HTERT RPE-1 (cell line): ENCODE results near the gene SPDYE6.
"Not testable (repeated sequence)": the region's sequence is repeated elsewhere in the genome, so short reads cannot be mapped to it uniquely, and the experiment has no call there.

ENCODE experiments used
- in situ Hi-C: fragments of 300-500 bp; cut with MboI; formaldehyde crosslinking; loops from 4 replicates; pipeline ENCODE4 v1.14.3; 2020; ENCODE audit warnings: low sequenced_read_pairs

SPDYE6 gene

DNA sequence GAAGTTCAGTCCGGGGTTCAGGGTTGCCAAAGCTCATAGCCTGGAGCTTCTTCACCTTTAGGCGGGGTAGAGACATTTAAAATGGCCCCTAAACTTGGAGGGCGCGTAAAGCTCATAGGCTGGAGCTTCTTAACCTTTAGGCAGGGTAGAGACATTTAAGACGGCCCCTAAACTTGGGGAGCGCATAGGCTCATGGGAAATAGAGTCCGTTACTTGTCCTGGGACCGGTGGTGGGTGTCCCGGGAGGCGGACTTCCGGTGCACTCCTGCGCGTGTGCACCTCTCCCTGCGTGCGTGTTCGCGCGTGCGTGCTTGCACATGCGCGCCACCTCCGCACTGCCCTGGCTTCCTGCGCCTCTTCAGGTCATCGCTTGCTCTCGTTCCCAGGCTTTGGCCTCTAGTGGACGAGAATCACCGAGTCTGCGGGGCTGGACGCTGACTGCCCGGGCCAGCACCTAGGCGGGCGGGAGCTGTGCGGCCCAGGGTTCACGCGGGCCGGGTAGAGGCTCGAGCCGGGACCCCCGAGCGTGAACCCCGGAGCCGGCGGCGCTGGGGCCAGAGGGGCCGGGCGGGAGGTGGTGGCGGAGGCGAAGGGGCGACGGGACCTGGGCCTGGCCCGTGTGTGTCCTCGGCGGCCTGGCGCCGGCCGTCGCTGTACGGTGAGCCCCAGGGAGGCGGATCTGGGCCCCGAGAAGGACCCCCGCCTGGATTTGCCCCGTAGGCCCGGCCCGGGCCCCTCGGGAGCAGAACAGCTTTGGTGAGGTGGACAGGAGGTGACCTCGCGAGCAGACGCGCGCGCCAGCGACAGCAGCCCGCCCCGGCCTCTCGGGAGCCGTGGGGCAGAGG, 7.5 kb upstream of the SPDYE6 start:
- in situ Hi-C loops, result not testable (repeated sequence)

DNA sequence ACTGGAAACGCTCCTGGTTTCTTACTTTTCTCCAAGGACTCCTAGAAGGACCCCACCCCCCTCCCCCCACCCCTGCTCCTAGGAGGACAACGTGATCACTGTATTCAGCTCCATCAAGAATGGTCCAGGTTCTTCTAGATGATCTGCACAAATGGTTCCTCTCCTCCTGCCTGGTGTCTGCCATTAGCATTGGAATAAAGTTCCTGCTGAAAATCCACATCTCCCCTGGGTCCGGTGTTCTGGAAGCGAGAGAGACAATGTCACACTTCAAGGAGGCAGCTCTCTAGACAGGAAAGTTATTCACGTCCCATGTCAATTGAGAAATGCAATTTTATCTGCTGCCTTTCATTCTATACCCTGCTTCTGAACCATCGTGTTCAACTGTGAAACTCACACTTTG, 9.3 kb downstream of the SPDYE6 start:
- in situ Hi-C loops, result not testable (repeated sequence)

DNA sequence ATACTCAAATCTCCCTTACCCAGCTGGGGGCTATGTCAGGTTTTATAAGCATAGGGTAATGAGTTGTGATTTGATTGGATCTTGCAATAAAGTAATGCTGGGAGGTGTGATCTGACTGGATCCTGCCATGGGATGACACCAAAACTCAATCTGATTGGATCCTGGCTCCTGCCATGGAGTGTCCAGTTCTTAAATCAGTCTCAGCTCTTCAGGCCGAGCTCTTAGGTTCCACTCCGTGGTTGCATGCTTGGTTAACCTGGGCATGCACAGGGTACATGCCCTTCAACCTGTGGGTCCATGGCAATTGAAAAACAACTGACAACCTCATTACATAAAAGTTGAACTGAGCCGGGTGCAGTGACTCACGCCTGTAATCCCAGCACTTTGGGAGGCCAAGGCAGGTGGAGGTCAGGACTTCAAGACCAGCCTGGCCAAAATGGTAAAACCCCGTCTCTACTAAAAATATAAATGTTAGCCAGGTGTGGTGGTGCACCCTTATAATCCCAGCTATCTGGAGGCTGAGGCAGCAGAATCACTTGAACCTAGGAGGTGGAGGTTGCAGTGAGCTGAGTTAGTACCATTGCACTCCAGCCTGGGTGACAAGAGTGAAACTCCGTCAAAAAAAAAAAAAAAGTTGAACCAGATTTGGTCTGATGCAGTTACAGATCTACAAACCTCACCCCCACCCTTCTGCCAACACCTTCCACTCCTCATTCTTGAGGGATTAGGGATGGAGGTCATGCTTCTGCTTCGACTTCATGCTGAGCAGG, 15.5 kb downstream of the SPDYE6 start:
- in situ Hi-C loops, result not testable (repeated sequence)

DNA sequence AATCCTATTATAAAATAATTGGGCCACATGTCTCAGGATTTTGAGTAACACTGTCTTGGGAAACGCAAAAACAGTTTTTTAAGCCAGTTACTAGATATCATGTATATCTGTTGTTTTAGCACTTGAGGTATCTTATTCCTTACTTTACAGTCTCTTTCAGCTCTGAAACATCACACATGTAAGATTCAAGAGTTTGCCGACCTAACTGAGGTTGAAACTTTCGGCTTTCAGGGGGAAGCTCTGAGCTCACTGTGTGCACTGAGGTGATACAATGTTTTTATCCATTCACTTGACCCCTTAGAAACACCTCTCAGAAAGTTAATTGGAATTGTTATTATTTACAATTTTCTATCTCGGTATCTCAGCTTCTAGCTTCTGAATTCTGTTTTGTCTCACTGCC, 18.8 kb downstream of the SPDYE6 start:
- in situ Hi-C loops, result not testable (repeated sequence)

DNA sequence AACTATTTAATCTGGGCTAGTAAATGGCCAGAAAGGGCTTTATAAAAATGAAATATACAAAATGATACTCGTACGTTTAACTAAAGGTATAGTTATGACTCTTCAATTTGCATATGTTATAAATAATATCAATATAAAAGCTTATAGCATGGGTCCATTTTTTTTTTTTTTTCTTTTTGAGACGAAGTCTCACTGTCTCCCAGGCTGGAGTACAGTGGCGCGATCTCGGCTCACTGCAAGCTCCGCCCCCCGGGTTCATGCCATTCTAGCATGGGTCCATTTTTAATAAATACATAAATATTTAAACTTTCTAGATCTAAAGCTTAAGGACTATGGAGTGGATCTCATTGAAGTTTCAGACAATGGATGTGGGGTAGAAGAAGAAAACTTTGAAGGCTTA, 19.2 kb downstream of the SPDYE6 start:
- in situ Hi-C loops, result not testable (repeated sequence)

DNA sequence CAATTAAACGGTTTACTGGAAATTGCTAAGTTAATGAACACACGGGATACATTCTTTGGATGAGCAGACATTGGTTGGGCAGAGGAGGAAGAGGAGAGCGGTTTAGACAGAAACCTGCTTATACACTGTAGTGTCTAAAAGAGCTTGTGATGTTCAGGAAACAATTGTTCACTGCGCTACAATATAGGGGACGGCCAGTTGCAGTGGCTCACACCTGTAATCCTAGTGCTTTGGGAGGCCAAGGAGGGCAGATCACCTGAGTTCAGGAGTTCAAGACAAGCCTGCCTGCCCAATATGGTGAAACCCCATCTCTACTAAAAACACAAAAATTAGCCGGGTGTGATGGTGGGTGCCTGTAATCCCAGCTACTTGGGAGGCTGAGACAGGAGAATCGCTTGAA, 20.7 kb downstream of the SPDYE6 start:
- in situ Hi-C loops, result not testable (repeated sequence)

DNA sequence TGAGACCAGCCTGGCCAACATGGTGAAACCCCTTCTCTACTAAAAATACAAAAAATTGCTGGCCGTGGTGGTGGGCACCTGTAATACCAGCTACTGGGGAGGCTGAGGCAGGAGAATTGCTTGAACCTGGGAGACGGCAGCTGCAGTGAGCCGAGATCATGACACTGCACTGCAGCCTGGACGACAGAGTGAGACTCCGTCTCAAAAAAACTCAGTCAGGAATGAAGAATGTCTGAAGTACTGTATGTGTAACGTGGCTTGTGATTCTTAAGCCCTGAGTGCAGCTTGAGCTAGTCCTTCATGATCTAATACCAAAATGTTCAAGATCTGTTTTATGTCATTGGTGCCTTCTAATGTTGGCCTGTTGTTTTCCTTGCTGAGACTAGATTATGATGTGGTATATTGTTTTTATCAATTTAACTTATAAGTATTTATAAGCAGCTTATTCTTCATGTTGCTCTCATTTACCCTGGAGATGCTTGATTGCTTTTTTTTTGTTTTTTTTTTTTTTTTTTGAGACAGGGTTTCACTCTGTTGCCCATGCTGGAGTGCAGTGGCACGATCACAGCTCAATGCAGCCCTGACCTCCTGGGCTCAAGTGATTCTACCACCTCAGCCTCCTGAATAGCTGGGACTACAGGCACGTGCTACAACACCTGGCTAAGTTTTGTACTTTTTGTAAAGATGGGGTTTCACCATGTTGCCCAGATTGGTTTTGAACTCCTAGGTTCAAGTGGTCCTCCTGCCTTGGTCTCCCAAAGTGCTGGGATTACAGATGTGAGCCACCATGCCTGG, 25.4 kb downstream of the SPDYE6 start:
- in situ Hi-C loops, result not testable (repeated sequence)

DNA sequence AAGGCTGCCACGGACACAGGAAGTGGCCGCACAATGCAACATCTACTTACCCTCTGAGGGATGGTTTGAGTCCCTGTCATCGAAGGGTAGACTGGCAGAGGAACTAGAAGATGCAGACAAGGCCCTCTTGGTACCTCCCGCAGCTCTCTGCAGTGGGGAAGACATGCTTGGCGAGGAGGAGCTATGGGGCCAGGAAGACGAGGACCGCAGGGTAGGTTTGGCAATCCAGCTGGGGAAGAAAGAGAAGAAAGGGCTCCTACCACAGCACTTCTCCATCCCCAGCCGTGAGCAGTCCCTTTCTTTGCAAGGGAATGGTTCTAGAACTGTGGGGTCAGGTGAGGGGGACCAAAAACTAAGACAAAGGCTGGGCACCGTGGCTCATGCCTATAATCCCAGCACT, 26.9 kb downstream of the SPDYE6 start:
- in situ Hi-C loops, result not testable (repeated sequence)

DNA sequence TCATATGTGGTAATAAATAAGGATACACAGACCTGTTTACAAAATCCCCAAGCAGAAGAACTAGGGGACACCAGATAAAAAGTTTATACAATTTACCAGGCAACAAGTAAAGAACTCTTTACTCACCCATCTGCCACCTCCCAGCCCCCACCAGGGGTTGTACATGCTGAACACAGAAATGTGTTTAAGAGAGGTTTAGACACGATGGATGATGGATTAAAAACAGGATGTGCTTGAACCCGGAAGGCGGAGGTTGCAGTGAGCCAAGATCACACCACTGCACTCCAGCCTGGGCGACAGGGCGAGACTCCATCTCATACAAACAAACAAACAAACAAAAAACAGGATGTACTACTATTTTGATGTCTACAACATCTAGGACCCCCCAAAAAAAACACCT, 27.4 kb downstream of the SPDYE6 start:
- in situ Hi-C loops, result not testable (repeated sequence)

DNA sequence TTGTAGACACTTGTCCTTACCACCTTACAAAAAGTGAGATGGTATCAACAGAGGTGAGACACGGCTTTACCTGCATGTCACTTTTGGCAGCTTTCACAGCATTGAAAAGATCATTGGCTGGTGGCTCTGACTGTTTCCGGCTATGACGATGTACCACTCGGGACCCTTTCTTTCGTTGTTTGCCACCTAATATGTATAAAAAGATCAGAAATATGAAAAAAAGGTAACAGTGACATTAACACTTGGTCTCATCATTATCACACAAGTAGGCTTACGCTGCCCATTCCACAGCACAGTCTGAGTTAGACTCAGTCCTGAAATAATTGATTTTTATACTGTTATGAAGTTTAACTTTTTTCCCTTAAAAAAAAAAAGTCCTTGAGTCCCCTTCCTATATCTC, 29.1 kb downstream of the SPDYE6 start:
- in situ Hi-C loops, result not testable (repeated sequence)

DNA sequence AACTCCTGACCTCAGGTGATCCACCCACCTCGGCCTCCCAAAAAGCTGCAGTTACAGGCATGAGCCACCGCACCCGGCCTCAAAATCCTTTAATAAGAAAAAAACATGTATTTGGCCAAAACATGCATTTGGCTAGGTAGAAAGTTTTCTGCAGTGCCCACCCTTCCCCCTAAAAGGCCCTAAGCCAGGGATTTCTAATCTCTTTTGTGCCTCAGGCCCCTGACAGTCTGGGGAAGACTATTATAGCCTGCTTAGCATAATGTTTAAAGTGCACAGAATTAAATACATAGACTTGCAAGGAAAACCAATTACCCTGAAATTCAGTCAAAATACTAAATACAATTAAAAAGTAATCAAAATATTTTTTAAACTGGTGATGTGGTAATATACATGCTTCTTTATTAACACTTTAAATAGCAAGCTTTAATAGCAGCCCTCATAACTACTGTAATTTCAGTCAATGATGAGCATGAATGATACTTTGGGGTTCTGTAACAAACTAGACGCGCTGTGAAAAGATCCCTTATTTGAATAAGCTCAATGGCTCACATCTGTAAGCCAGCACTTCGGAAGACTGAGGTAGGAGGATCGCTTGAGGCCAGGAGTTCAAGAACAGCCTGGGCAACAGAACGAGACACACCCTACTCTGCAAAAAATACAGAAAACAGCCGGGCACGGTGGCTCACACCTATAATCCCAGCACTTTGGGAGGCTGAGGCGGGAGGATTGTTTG, 29.9 kb downstream of the SPDYE6 start:
- in situ Hi-C loops, result no loop called here

DNA sequence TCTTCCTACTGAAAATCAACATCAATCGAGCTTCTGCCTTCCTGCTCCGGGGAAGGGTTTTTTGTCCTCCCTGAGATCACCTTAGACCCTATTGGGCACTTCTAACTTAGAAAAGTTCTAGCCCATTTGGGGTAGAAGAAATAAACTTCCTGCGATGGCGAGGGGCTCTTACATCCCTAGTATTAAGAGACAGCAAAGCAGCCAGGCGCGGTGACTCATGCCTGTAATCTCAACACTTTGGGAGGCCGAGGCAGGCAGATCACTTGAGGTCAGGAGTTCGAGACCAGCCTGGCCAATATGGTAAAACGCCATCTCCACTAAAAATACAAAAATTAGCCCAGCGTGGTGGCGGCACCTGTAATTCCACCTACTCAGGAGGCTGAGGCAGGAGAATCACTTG, 31.1 kb downstream of the SPDYE6 start:
- in situ Hi-C loops, result not testable (repeated sequence)

DNA sequence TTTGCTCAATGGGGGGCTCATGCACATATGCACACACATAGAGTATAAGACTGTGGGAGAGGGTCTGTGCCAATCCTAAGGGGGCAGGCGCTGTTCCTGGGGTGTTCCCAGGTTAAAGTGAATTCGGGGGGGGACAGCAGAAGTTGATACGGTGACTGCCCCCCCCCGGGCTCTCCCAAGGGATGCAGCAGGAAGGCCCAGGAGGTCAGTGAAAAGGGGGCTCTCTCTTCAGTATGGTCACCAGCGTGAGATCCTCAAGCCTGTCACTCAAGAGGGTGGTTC, 32.4 kb downstream of the SPDYE6 start:
- in situ Hi-C loops, result no loop called here

DNA sequence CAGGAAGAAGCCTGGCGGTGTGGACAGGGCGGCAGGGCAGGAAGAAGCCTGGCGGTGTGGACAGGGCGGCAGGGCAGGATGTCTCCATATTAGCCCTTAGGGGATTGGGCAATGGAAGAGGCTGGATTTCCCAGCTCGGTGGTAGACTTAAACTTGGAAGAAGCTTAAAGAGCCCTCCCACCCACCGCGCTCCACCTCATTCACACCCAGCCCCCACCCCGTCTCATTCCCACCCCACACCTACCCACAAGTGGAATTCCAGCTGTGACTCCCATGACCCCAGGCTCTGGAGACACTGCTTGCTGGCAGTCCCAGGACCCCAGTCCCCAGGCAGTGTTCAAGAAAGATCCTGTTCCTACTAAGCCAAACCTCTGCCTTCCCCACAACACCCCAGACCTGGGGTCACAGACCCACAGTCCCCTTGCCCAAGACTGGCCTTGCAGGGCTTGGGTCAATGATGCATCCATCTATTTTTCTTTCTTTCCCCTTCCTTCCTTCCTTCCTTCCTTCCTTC, 34.0 kb downstream of the SPDYE6 start:
- in situ Hi-C loops, result no loop called here

DNA sequence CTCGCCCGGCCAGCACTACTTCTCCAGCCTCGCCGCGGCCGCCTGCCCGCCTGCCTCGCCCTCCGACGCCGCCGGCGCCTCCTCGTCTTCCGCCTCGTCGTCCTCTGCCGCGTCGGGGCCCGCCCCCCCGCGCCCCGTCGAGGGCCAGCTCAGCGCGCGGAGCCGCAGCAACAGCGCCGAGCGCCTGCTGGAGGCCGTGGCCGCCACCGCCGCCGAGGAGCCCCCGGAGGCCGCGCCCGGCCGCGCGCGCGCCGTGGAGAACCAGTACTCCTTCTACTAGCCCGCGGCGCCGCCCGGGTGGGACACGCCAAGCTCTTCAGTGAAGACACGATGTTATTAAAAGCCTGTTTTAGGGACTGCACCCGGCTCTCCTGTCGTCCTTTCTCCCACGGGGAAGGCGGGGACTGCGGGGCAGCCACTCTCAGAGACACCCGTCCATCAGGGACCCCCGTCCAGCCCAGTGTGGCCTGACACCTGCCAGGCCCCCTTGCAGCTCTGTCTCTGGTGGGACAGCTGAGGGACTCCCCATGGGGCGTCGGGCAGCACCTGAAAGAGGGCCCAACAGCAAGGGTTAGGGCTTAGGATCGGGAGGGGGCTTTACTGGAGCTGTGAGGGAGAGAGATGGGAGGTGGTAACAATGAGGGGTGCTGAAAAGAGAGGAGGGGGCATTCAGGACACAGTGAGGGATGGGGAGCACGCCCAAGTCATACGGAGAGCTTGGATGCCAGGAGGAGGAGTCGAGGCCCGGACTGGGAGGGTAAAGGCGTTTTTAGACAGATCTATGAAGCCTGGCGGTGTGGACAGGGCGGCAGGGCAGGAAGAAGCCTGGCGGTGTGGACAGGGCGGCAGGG, 34.7 kb downstream of the SPDYE6 start:
- in situ Hi-C loops, result no loop called here

DNA sequence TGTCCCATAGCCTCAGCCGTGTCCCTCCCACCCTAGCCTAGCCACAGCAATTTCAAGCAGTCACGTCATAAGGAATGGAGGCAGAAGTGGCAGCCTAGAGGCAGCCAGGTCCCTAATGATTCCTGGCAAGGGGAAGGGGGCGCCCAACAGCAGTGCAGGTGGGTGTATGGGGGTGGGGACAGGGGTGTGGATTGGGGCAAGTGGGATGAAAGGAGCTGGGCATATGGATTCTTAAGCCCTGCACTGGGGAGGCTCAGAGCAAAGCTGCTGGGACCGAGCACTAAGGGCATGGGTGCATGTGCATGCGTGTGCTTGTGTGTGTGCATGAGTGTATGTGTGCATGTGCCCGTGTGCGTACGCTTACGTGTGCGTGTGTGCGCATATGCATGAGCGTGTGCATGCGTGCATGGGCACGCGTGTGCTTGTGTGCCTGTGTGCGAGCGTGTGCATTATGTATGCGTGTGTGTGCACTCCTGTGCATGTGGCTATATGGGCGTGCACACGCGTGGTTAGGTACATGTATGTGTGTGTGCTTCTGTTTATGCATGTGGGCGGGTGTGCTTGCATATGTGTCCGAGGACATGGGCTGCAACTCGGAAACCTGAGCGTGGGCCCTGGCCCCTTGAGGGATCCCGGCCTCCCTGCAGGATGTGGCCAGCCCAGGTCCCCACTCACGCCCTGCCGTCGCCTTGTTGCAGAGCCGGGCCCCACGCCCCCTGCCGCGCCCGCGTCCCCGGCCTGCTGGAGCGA, 35.5 kb downstream of the SPDYE6 start:
- in situ Hi-C loops, result no loop called here

DNA sequence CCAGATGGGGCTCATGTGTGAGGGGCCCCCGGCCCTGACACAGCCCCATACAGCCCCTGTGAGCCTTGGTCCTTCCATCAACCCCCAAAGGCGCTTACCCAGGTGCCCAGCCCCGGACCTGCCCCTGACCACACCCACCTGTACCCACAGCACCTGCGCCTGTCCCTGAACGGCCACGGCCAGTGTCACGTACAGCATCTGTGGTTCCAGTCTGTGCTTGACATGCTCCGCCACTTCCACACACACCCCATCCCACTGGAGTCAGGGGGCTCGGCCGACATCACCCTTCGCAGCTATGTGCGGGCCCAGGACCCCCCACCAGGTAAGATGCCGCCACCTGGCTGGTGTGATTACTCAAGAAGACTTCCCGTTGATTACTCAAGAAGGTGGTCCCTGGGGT, 36.1 kb downstream of the SPDYE6 start:
- in situ Hi-C loops, result no loop called here

DNA sequence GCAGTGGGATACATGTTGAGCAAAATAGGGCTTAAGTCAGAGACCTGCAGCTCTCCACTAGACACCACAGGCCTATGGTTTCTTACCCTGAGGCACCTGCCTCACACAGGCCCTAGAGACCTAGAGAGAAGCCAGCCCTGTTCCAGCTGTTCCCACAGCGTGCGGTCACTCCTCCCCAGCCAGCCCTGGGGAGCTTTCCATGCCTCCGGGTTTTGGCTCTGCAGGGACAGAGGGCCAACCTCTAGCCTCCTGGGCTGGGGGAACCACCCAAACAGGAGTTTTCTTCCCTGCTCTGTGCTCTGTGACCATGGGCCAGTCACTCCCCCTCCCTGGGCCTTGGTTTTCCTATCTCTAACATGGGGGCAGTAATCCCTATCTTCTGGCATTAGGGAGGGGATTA, 36.6 kb downstream of the SPDYE6 start:
- in situ Hi-C loops, result no loop called here

DNA sequence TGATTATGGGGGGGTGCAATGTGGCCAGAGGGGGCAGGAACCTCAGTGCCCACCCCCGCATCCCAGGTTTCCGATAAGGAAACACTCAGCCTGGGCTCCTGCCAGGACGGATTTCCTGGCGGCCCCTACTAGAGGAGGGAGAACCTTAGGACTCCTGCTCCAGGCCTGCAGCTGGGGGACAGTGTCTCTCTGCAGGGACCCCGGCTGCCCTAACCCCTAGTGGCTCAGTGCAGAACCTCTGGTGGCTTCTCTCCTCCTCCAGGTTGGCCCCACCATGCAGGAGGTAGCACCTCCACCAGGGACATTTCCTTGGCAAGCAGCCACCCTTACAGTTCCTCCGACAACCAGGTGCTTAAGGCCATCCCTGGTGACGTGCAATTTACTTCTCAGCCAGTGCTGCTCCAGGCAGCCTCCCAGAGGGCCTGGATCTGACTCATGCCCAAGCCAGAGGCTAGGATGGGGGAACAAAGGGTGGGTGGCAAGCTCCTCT, 37.7 kb downstream of the SPDYE6 start:
- in situ Hi-C loops, result no loop called here
